NB4 (cell line): ENCODE results near the gene RCL1.

Experiments
- POLR2A ChIP-seq: IDR thresholded peaks from 2 replicates; pipeline ENCODE4 v1.6.1; 2011; ENCODE audit warnings: mild to moderate bottlenecking; ENCODE audit not compliant: insufficient read length; ENCODE audit errors: extremely low read depth
- TF ChIP-seq, protein P1 (sequence below): IDR thresholded peaks from one replicate; pipeline ENCODE4 v1.5.1; 2012; ENCODE audit warnings: low read depth, low read length

DNA sequence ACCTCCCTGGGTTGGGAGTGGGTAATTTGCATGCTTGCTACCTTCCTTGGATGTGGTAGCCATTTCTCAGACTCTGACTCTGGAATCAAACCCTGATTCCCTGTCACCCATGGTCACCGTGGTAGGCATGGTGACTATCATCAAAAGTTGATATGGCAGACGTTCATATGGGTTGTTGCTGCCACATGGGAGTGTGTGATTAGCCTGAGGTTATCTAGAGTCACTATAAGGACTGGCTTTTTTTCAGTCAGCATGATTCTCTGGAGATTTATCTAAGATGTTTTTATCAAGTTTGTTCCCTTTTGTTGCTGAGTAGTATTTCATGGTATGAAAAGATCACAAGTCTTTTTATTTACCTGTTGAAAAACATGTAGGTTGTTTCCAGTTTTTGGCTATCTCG, 7.0 kb downstream of the RCL1 start:
- TF ChIP-seq, protein P1, sequence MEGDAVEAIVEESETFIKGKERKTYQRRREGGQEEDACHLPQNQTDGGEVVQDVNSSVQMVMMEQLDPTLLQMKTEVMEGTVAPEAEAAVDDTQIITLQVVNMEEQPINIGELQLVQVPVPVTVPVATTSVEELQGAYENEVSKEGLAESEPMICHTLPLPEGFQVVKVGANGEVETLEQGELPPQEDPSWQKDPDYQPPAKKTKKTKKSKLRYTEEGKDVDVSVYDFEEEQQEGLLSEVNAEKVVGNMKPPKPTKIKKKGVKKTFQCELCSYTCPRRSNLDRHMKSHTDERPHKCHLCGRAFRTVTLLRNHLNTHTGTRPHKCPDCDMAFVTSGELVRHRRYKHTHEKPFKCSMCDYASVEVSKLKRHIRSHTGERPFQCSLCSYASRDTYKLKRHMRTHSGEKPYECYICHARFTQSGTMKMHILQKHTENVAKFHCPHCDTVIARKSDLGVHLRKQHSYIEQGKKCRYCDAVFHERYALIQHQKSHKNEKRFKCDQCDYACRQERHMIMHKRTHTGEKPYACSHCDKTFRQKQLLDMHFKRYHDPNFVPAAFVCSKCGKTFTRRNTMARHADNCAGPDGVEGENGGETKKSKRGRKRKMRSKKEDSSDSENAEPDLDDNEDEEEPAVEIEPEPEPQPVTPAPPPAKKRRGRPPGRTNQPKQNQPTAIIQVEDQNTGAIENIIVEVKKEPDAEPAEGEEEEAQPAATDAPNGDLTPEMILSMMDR, result no peak
- TF ChIP-seq POLR2A, result no peak
